CD4-positive, alpha-beta T cell treated with Interleukin-4 for 1 hour (primary cell): ENCODE results near the gene POMGNT1.

ENCODE experiments used
- DNase-seq, 2 donors: peaks; one replicate each; pipeline ENCODE4 v3.0.0-alpha.2; 2020 to 2022

The POMGNT1 gene

DNA sequence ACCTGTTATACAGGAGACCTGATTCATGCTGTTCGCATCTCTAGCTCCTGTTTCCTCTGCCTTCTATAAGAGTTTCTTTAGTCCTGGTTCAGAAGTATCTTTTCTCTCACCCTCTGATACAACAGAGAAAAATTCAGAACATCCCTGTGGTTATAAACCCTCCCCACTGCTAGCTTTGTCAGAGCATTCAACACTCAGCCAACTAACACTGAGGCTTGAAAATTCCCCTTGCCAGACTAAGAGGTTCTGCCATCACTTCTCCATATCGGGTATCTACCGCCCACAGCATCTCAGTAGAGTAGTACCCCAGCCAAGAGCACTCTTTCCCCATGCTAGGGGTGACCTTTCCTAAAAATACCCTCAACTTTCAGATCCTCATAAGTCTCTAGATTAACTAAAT lies 46.2 kb downstream of the POMGNT1 start:
- DNase-seq, result no peak

DNA sequence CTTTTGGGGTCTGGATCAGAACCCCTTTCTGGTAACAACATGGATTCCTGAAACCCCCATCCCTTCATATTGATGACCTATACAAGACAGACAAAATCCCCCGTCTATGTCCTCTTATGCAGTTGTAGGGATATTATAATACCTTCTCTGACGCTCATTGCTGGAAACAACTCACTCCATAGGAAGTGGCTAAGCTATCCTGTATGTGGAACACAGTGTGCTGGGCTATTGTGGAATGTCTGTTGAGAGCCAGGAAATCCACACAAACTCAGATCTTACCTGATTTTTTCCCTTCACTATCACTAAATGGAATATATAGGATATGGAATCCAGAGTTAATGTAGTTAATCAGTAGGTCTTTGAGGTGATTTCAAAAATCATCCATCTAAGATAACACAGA lies 48.1 kb downstream of the POMGNT1 start:
- DNase-seq, result no peak

DNA sequence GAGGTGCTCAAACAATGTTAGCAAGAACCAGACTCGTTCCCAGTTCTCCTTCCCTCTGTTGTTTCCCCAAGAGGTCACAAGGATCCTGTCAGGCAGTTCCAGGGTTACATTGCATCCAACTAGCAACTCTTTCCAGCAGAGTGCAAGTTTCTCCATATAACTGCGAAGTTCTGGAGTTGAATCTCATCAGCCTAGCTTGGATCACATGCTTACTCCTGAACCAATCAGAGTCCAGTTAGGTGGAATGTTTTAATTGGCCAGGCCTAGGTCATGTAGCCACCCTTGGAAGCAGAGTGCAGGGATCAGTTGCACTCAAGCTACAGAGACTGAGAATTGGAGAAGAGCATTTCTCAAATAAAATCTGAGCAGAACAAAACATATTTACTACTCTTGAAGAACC lies 49.9 kb downstream of the POMGNT1 start:
- DNase-seq, result no peak
